A549 (cell line): ENCODE results near the gene OOSP2. TPM values are rescaled to one million over a fixed set of nuclear protein-coding genes. Genes with fewer than 3 reads are reported as not detected.

Source experiments
- ATAC-seq, 2 experiments: fragments of 200-7000 bp in 1 of 2; fragments of >200 bp in 1 of 2; cut with Nextera tagmentation in 1 of 2; cut with Tn5 transposase in 1 of 2; 3 replicates each; pipeline versions ENCODE4 v1.8.0 to v1.9.1; 2018 to 2020; ENCODE audit warnings: mild to moderate bottlenecking in 1 of 2, moderate library complexity in 1 of 2
- CTCF ChIA-PET: fragments of 300-600 bp; sonication (Branson Sonifier 250); formaldehyde crosslinking; extraction: SDS; loops from one replicate; lab custom pipeline; 2021; ENCODE audit warnings: antibody characterized with exemption, inconsistent platforms; lab: Yijun Ruan, JAX
- POLR2A ChIA-PET: fragments of 350-600 bp; formaldehyde crosslinking; extraction: SDS; loops from one replicate; lab custom pipeline; 2021; ENCODE audit warnings: antibody characterized with exemption, inconsistent platforms; lab: Yijun Ruan, JAX
- DNase-seq, 2 experiments: peaks; one replicate each; pipeline versions ENCODE4 v3.0.0 to v3.0.0-alpha.2; 2011 to 2016; ENCODE audit warnings: low read depth in 1 of 2, low spot score in 1 of 2
- FAIRE-seq: peaks from 2 replicates; lab custom pipeline; 2011; peaks lifted over from hg19 to GRCh38; lab: Jason Lieb, UNC
- H3K27ac ChIP-seq, 2 experiments: fragments of >200 bp; sonication (Bioruptor Twin); formaldehyde crosslinking; 3 replicates each; pipeline ENCODE4 v1.5.1; 2016 to 2017
- H3K4me1 ChIP-seq: fragments of >200 bp; sonication (Bioruptor Twin); formaldehyde crosslinking; 3 replicates; pipeline ENCODE4 v1.6.1; 2016
- H3K4me2 ChIP-seq: fragments of >200 bp; sonication (Bioruptor Twin); formaldehyde crosslinking; 3 replicates; pipeline ENCODE4 v1.6.1; 2016
- H3K4me3 ChIP-seq: fragments of >200 bp; sonication (Bioruptor Twin); formaldehyde crosslinking; 3 replicates; pipeline ENCODE4 v1.5.1; 2016
- H3K9me3 ChIP-seq: fragments of >200 bp; sonication (Bioruptor Twin); formaldehyde crosslinking; 3 replicates; pipeline ENCODE4 v1.6.1; 2016
- CBX8 ChIP-seq: fragments of 200-600 bp; sonication (generic); IDR thresholded peaks from 2 replicates; pipeline ENCODE4 v1.6.1; 2016
- CEBPB ChIP-seq, 2 experiments: fragments of >200 bp in 1 of 2; sonication (Bioruptor Twin) in 1 of 2; formaldehyde crosslinking in 1 of 2; IDR thresholded peaks; 2 replicates each; pipeline ENCODE4 v1.6.1; 2012 to 2016
- EHF ChIP-seq: fragments of 250-450 bp; sonication (Bioruptor Pico); IDR thresholded peaks from 2 replicates; pipeline ENCODE4 v1.5.0; 2020; ENCODE audit warnings: mild to moderate bottlenecking
- FOXS1 ChIP-seq: fragments of 250-450 bp; sonication (Bioruptor Pico); IDR thresholded peaks from 2 replicates; pipeline ENCODE4 v1.5.0; 2020; ENCODE audit warnings: mild to moderate bottlenecking, moderate library complexity
- HEYL ChIP-seq: fragments of 250-450 bp; sonication (Bioruptor Pico); IDR thresholded peaks from 2 replicates; pipeline ENCODE4 v1.8.0; 2021; ENCODE audit warnings: mild to moderate bottlenecking, moderate library complexity
- JUNB ChIP-seq: fragments of >200 bp; sonication (Bioruptor Twin); formaldehyde crosslinking; IDR thresholded peaks from 2 replicates; pipeline ENCODE4 v1.6.1; 2016
- KDM1A ChIP-seq: fragments of 200-600 bp; sonication (generic); IDR thresholded peaks from 2 replicates; pipeline ENCODE4 v1.6.1; 2016; ENCODE audit warnings: low read depth, mild to moderate bottlenecking
- MAFK ChIP-seq: fragments of 450-650 bp; IDR thresholded peaks from 2 replicates; pipeline ENCODE4 v1.6.1; 2014; ENCODE audit not compliant: partially characterized antibody
- MYC ChIP-seq: IDR thresholded peaks from 2 replicates; pipeline ENCODE4 v1.6.1; 2012; ENCODE audit warnings: mild to moderate bottlenecking, inconsistent platforms, low read length, improper control_type of control experiment, borderline replicate concordance
- NFE2L2 ChIP-seq: fragments of 150-350 bp; conservative IDR thresholded peaks from 2 replicates; pipeline ENCODE4 v1.6.1; 2014; ENCODE audit warnings: low read length
- NR3C1 ChIP-seq: fragments of >200 bp; sonication (Bioruptor Twin); formaldehyde crosslinking; IDR thresholded peaks from 3 replicates; pipeline ENCODE4 v1.6.1; 2017
- PHF8 ChIP-seq: fragments of 200-600 bp; sonication (generic); IDR thresholded peaks from 2 replicates; pipeline ENCODE4 v1.6.1; 2016; ENCODE audit warnings: low read depth, mild to moderate bottlenecking, antibody characterized with exemption, moderate library complexity, borderline replicate concordance
- POLR2A ChIP-seq: IDR thresholded peaks from 2 replicates; pipeline ENCODE4 v1.6.1; 2012; ENCODE audit warnings: mild to moderate bottlenecking, low read length
- POLR2AphosphoS2 ChIP-seq: conservative IDR thresholded peaks from 2 replicates; pipeline ENCODE4 v1.6.1; 2012; ENCODE audit warnings: low read length, improper control_type of control experiment, inconsistent platforms
- RAD21 ChIP-seq, 2 experiments: fragments of >200 bp in 1 of 2; sonication (Bioruptor Twin) in 1 of 2; formaldehyde crosslinking in 1 of 2; IDR thresholded peaks in 1 of 2; conservative IDR thresholded peaks in 1 of 2; 2 replicates in 1 of 2; 3 replicates in 1 of 2; pipeline ENCODE4 v1.6.1; 2012 to 2018; ENCODE audit warnings: inconsistent platforms in 1 of 2
- SMC3 ChIP-seq: fragments of >200 bp; sonication (Bioruptor Twin); formaldehyde crosslinking; IDR thresholded peaks from 3 replicates; pipeline ENCODE4 v1.6.1; 2018; ENCODE audit warnings: inconsistent platforms
- WGBS: methylation state at CpG from one replicate; pipeline ENCODE4 v1.1.6; 2017; ENCODE audit errors: missing lambda C conversion rate; 5-methylcytosine and 5-hydroxymethylcytosine counted together
- polyA plus RNA-seq, 4 experiments: library from polyadenylated mRNA; depleted of rRNA in 3 of 4; stranded (reverse); fragments of >200 nt; fragmentation: RNase III in 1 of 4; extraction: RNeasy Plus Mini Kit Qiagen cat#74134 plus additional on column Dnase treatment in 1 of 4; gene quantifications; 2 replicates in 3 of 4; 3 replicates in 1 of 4; pipeline ENCODE4 v1.2.3, GENCODE V29; 2011 to 2017
- TF ChIP-seq, protein P1 (sequence below): IDR thresholded peaks from 2 replicates; pipeline ENCODE4 v1.6.1; 2012
- TF ChIP-seq, protein P2 (sequence below): fragments of 150-350 bp; IDR thresholded peaks from 2 replicates; pipeline ENCODE4 v1.6.1; 2014; ENCODE audit warnings: low read depth, mild to moderate bottlenecking, low read length
- TF ChIP-seq, protein P3 (sequence below): fragments of >200 bp; sonication (Bioruptor Twin); formaldehyde crosslinking; IDR thresholded peaks from 3 replicates; pipeline ENCODE4 v1.6.1; 2016
- TF ChIP-seq, protein P4 (sequence below): fragments of 200-600 bp; sonication (generic); IDR thresholded peaks from 2 replicates; pipeline ENCODE4 v1.6.1; 2016; ENCODE audit warnings: antibody characterized with exemption, mild to moderate bottlenecking, moderate library complexity
- TF ChIP-seq, protein P5 (sequence below): fragments of >200 bp; sonication (Bioruptor Twin); formaldehyde crosslinking; IDR thresholded peaks from 2 replicates; pipeline ENCODE4 v1.6.1; 2016
- TF ChIP-seq, protein P6 (sequence below): fragments of 250-450 bp; sonication (Bioruptor Pico); IDR thresholded peaks from 2 replicates; pipeline ENCODE4 v1.5.0; 2020; ENCODE audit warnings: low read depth, mild to moderate bottlenecking, moderate library complexity

Gene OOSP2
- polyA plus RNA-seq, 2 of the 4 experiments (the other 2 are of a cell fraction) = not detected

DNA sequence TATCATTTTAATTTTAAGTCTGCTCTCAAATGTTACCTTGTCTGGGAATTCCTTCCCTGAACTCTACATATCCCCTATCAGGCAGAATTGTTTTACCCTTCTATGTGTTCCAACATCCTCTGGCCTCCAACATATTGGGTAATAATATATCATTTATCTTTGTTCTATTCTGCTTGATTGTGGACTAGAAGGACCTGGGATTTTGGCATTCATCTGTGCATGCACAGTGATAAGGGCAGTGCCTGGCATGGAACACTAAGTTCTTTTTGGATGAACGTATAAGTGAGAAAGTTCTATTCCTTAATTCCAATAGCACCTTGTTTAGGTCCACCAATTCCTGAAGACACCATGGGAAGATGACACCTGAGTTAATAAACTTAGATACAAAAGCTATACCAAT is 47.0 kb downstream of the OOSP2 start:
- Histone ChIP-seq H3K4me1 (no peaks in the 10 kb centered on the region), H3K4me3 (no peak overlapping the region), H3K4me2 (no peak overlapping the region), H3K27ac (no peak overlapping the region), H3K9me3 (no peaks in the 10 kb centered on the region)
- ATAC-seq (no peak), FAIRE-seq (no peak), DNase-seq (no peak)
- ChIA-PET CTCF (no interaction called here), POLR2A (no interaction called here)
- 10% methylated on average over 1 of the region's 1 CpG for WGBS
- TF ChIP-seq, protein P1, sequence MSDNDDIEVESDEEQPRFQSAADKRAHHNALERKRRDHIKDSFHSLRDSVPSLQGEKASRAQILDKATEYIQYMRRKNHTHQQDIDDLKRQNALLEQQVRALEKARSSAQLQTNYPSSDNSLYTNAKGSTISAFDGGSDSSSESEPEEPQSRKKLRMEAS = no peak
- TF ChIP-seq MYC (no peak), RAD21 (conservative IDR thresholded peaks at IDR 0.05 in 1 of 2, IDR thresholded peaks at IDR 0.05 in 1 of 2) (no peak), NR3C1 (no peak), SMC3 (no peak)
- TF ChIP-seq, protein P2, sequence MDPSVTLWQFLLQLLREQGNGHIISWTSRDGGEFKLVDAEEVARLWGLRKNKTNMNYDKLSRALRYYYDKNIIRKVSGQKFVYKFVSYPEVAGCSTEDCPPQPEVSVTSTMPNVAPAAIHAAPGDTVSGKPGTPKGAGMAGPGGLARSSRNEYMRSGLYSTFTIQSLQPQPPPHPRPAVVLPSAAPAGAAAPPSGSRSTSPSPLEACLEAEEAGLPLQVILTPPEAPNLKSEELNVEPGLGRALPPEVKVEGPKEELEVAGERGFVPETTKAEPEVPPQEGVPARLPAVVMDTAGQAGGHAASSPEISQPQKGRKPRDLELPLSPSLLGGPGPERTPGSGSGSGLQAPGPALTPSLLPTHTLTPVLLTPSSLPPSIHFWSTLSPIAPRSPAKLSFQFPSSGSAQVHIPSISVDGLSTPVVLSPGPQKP = no peak
- TF ChIP-seq, all 56 proteins: peak for 0

DNA sequence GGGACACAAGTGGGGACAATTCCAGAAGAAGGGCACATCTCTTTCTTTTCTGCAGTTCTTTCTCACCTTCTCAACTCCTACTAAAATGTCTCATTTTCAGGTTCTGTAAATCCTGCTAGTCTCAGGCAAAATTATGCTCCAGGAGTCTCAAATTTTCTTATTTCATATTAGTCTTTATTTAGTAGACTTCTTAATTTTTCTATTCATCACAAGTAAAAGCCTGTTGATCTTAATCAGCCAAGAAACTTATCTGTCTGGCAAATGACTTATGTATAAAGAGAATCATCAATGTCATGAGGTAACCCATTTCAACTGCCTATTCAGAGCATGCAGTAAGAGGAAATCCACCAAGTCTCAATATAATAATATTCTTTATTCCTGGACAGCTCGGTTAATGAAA is 48.2 kb downstream of the OOSP2 start, which contains the start of gene MS4A2:
MS4A2 (plus strand) TSS at position 301 of the 400 bp plus-strand sequence. CDS start 102 bp downstream, outside the sequence.
- FAIRE-seq = no peak

More for the DNA sequence above, 48.2 kb downstream of the OOSP2 start, which contains the start of gene MS4A2:
- Histone ChIP-seq H3K4me2 (no peak within 1 kb of the TSS), H3K4me1 (no peaks in the 10 kb centered on the region), H3K9me3 (no peaks in the 10 kb centered on the region), H3K4me3 (no peak within 1 kb of the TSS), H3K27ac (no peak within 1 kb of the TSS)
- DNase-seq (no peak), ATAC-seq (no peak)
- ChIA-PET CTCF (no interaction called here), POLR2A (no interaction called here)
- WGBS = 4% methylated on average over 1 of the region's 1 CpG
- TF ChIP-seq EHF (CRISPR knock-in tag) (no peak), CEBPB (IDR thresholded peaks at IDR 0.05) (no peak), JUNB (no peak), FOXS1 (CRISPR knock-in tag) (no peak), HEYL (CRISPR knock-in tag) (no peak), POLR2A (no peak), KDM1A (no peak), POLR2AphosphoS2 (no peak), NR3C1 (no peak), NFE2L2 (no peak), CBX8 (no peak), MAFK (no peak), PHF8 (no peak)
- TF ChIP-seq, protein P3, sequence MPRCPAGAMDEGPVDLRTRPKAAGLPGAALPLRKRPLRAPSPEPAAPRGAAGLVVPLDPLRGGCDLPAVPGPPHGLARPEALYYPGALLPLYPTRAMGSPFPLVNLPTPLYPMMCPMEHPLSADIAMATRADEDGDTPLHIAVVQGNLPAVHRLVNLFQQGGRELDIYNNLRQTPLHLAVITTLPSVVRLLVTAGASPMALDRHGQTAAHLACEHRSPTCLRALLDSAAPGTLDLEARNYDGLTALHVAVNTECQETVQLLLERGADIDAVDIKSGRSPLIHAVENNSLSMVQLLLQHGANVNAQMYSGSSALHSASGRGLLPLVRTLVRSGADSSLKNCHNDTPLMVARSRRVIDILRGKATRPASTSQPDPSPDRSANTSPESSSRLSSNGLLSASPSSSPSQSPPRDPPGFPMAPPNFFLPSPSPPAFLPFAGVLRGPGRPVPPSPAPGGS = no peak
- TF ChIP-seq, protein P4, sequence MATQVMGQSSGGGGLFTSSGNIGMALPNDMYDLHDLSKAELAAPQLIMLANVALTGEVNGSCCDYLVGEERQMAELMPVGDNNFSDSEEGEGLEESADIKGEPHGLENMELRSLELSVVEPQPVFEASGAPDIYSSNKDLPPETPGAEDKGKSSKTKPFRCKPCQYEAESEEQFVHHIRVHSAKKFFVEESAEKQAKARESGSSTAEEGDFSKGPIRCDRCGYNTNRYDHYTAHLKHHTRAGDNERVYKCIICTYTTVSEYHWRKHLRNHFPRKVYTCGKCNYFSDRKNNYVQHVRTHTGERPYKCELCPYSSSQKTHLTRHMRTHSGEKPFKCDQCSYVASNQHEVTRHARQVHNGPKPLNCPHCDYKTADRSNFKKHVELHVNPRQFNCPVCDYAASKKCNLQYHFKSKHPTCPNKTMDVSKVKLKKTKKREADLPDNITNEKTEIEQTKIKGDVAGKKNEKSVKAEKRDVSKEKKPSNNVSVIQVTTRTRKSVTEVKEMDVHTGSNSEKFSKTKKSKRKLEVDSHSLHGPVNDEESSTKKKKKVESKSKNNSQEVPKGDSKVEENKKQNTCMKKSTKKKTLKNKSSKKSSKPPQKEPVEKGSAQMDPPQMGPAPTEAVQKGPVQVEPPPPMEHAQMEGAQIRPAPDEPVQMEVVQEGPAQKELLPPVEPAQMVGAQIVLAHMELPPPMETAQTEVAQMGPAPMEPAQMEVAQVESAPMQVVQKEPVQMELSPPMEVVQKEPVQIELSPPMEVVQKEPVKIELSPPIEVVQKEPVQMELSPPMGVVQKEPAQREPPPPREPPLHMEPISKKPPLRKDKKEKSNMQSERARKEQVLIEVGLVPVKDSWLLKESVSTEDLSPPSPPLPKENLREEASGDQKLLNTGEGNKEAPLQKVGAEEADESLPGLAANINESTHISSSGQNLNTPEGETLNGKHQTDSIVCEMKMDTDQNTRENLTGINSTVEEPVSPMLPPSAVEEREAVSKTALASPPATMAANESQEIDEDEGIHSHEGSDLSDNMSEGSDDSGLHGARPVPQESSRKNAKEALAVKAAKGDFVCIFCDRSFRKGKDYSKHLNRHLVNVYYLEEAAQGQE = no peak
- TF ChIP-seq, protein P5, sequence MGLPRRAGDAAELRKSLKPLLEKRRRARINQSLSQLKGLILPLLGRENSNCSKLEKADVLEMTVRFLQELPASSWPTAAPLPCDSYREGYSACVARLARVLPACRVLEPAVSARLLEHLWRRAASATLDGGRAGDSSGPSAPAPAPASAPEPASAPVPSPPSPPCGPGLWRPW = no peak
- TF ChIP-seq, protein P6, sequence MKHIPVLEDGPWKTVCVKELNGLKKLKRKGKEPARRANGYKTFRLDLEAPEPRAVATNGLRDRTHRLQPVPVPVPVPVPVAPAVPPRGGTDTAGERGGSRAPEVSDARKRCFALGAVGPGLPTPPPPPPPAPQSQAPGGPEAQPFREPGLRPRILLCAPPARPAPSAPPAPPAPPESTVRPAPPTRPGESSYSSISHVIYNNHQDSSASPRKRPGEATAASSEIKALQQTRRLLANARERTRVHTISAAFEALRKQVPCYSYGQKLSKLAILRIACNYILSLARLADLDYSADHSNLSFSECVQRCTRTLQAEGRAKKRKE (CRISPR knock-in tag) = no peak
